HCT116 (cell line): Measurements from ENCODE around the gene XPOT. TPM values are rescaled to one million over a fixed set of nuclear protein-coding genes. Genes with fewer than 3 reads are reported as not detected.

ENCODE experiments used
- ATAC-seq: fragments of 200-7000 bp; cut with Tn5 transposase; 2 replicates; pipeline ENCODE4 v1.9.1; 2020; ENCODE audit warnings: mild to moderate bottlenecking, moderate library complexity
- BruUV-seq: library from RNA; stranded (reverse); fragments of 400-500 nt; replicated peaks from 2 replicates; lab custom pipeline; 2021; lab: Mats Ljungman, UMichigan
- CTCF ChIA-PET: fragments of 300-600 bp; sonication (Branson Sonifier 250); formaldehyde crosslinking; loops from one replicate; lab custom pipeline; 2021; ENCODE audit warnings: antibody characterized with exemption; lab: Charles Lee
- POLR2A ChIA-PET: fragments of 300-600, 350-600 bp; sonication (Branson Sonifier 250); formaldehyde crosslinking; loops from one replicate; lab custom pipeline; 2021; ENCODE audit warnings: antibody characterized with exemption; lab: Charles Lee
- RAD21 ChIA-PET, 2 experiments: fragments of 300-600 bp; sonication (Branson Sonifier 250); formaldehyde crosslinking; loops; one replicate each; lab custom pipeline; 2023; ENCODE audit warnings: low total read pairs in 2 of 2; ENCODE audit not compliant: uncharacterized antibody in 2 of 2, unreplicated experiment in 2 of 2, low non-redundant PET in 1 of 2; lab: Charles Lee
- DNase-seq: peaks from one replicate; pipeline ENCODE4 v3.0.0-alpha.2; 2010; ENCODE audit warnings: low read depth, low spot score
- H2AFZ ChIP-seq: fragments of 200-600 bp; shearing (Covaris generic), sonication (generic); 2 replicates; pipeline ENCODE4 v1.6.1; 2017; ENCODE audit warnings: low read depth, mixed run types, mixed read lengths, antibody characterized with exemption, low read length; ENCODE audit not compliant: poor library complexity, severe bottlenecking
- H3K27ac ChIP-seq: 2 replicates; pipeline ENCODE4 v1.5.1; 2012; ENCODE audit warnings: low read depth, low read length
- H3K27me3 ChIP-seq: fragments of 200-600 bp; sonication (generic); 2 replicates; pipeline ENCODE4 v1.6.1; 2016; ENCODE audit warnings: mixed run types, low read length, mixed read lengths; ENCODE audit not compliant: insufficient read depth
- H3K36me3 ChIP-seq, 2 experiments: fragments of 200-500 bp in 1 of 2; fragments of 200-600 bp in 1 of 2; sonication (Bioruptor generic) in 1 of 2; sonication (generic) in 1 of 2; 2 replicates each; pipeline versions ENCODE4 v1.5.1 to v1.6.1; 2014 to 2016; ENCODE audit warnings: low read length in 2 of 2, inconsistent platforms in 1 of 2, mixed read lengths in 1 of 2, mixed run types in 1 of 2; ENCODE audit not compliant: insufficient read depth in 2 of 2, control insufficient read depth in 1 of 2
- H3K4me1 ChIP-seq, 2 experiments: fragments of 200-600 bp in 1 of 2; sonication (generic) in 1 of 2; 2 replicates each; pipeline versions ENCODE4 v1.5.1 to v1.6.1; 2012 to 2017; ENCODE audit warnings: low read length in 2 of 2, inconsistent platforms in 1 of 2, mild to moderate bottlenecking in 1 of 2, mixed read lengths in 1 of 2, mixed run types in 1 of 2, moderate library complexity in 1 of 2; ENCODE audit not compliant: insufficient read depth in 2 of 2, control insufficient read depth in 1 of 2
- H3K4me2 ChIP-seq: fragments of 200-600 bp; sonication (generic); 2 replicates; pipeline ENCODE4 v1.6.1; 2017; ENCODE audit warnings: mixed run types, low read length, mixed read lengths
- H3K4me3 ChIP-seq, 2 experiments: fragments of 200-600 bp in 1 of 2; sonication (generic) in 1 of 2; replicated peaks in 1 of 2; 2 replicates each; pipeline ENCODE4 v1.5.1; 2011 to 2016; ENCODE audit warnings: low read length in 2 of 2, control low read depth in 1 of 2, low read depth in 1 of 2, mild to moderate bottlenecking in 1 of 2, mixed read lengths in 1 of 2, mixed run types in 1 of 2
- H3K79me2 ChIP-seq: fragments of 200-600 bp; sonication (generic); 2 replicates; pipeline ENCODE4 v1.6.1; 2017; ENCODE audit warnings: mild to moderate bottlenecking, mixed run types, low read length, moderate library complexity, mixed read lengths; ENCODE audit not compliant: insufficient read depth
- H3K9ac ChIP-seq: fragments of 200-600 bp; sonication (generic); 2 replicates; pipeline ENCODE4 v1.6.1; 2016; ENCODE audit warnings: low read length, mixed read lengths
- H3K9me2 ChIP-seq: fragments of 200-600 bp; sonication (generic), shearing (Covaris generic); 2 replicates; pipeline ENCODE4 v1.6.1; 2017; ENCODE audit warnings: mixed run types, mild to moderate bottlenecking, moderate library complexity; ENCODE audit not compliant: insufficient read depth
- H3K9me3 ChIP-seq, 2 experiments: fragments of 200-500 bp in 1 of 2; fragments of 200-600 bp in 1 of 2; sonication (Bioruptor generic) in 1 of 2; sonication (generic) in 1 of 2; 2 replicates each; pipeline ENCODE4 v1.6.1; 2014 to 2017; ENCODE audit warnings: low read length in 2 of 2, mixed read lengths in 2 of 2, inconsistent platforms in 1 of 2, low read depth in 1 of 2, mild to moderate bottlenecking in 1 of 2, mixed run types in 1 of 2, moderate library complexity in 1 of 2; ENCODE audit not compliant: control insufficient read depth in 1 of 2, insufficient read depth in 1 of 2
- H4K20me1 ChIP-seq: fragments of 200-600 bp; sonication (generic), shearing (Covaris generic); 2 replicates; pipeline ENCODE4 v1.6.1; 2017; ENCODE audit warnings: mixed run types, mild to moderate bottlenecking, moderate library complexity; ENCODE audit not compliant: insufficient read depth
- CBX3 ChIP-seq: IDR thresholded peaks from 2 replicates; pipeline ENCODE4 v1.6.1; 2012; ENCODE audit warnings: low read depth
- CEBPB ChIP-seq: IDR thresholded peaks from 2 replicates; pipeline ENCODE4 v1.6.1; 2012; ENCODE audit warnings: low read depth
- EGR1 ChIP-seq: IDR thresholded peaks from 2 replicates; pipeline ENCODE4 v1.6.1; 2012; ENCODE audit warnings: low read depth
- ELF1 ChIP-seq: IDR thresholded peaks from 2 replicates; pipeline ENCODE4 v1.6.1; 2012; ENCODE audit warnings: low read depth, borderline replicate concordance
- EZH2 ChIP-seq: fragments of 200-600 bp; sonication (generic); IDR thresholded peaks from 2 replicates; pipeline ENCODE4 v1.6.1; 2017; ENCODE audit warnings: antibody characterized with exemption, mixed run types
- EZH2phosphoT487 ChIP-seq: fragments of 200-600 bp; IDR thresholded peaks from 2 replicates; pipeline ENCODE4 v1.6.1; 2018; ENCODE audit warnings: antibody characterized with exemption, borderline replicate concordance
- MAX ChIP-seq: IDR thresholded peaks from 2 replicates; pipeline ENCODE4 v1.6.1; 2012
- POLR2A ChIP-seq: IDR thresholded peaks from 2 replicates; pipeline ENCODE4 v1.7.0; 2011; ENCODE audit warnings: borderline replicate concordance; ENCODE audit not compliant: insufficient read depth, insufficient read length; ENCODE audit errors: extremely low read depth
- POLR2AphosphoS5 ChIP-seq: IDR thresholded peaks from 2 replicates; pipeline ENCODE4 v1.6.1; 2011; ENCODE audit warnings: mild to moderate bottlenecking, low read depth, low read length, moderate library complexity
- RAD21 ChIP-seq: IDR thresholded peaks from 2 replicates; pipeline ENCODE4 v1.6.1; 2012; ENCODE audit warnings: low read depth, mild to moderate bottlenecking
- SIN3A ChIP-seq: IDR thresholded peaks from 2 replicates; pipeline ENCODE4 v1.6.1; 2012; ENCODE audit warnings: low read depth
- YY1 ChIP-seq: IDR thresholded peaks from 2 replicates; pipeline ENCODE4 v1.6.1; 2011; ENCODE audit warnings: low read length, low read depth, moderate library complexity, mild to moderate bottlenecking; ENCODE audit not compliant: insufficient replicate concordance; ENCODE audit errors: extremely low read depth
- ZBTB33 ChIP-seq: IDR thresholded peaks from 2 replicates; pipeline ENCODE4 v1.6.1; 2011; ENCODE audit warnings: mild to moderate bottlenecking, low read length, moderate library complexity; ENCODE audit not compliant: insufficient replicate concordance; ENCODE audit errors: extremely low read depth
- ZFX ChIP-seq: fragments of 450-650 bp; IDR thresholded peaks from 2 replicates; pipeline ENCODE4 v1.6.1; 2017
- intact Hi-C: fragments of 100-400 bp; cut with micrococcal nuclease; formaldehyde crosslinking; loops from 2 replicates; pipeline ENCODE4 v1.10.0; 2022
- total RNA-seq: library from RNA; stranded (reverse); gene quantifications from one replicate; pipeline ENCODE4 v1.2.1, GENCODE V29; 2021; ENCODE audit not compliant: unreplicated experiment
- TF ChIP-seq, protein P1 (sequence below): IDR thresholded peaks from 2 replicates; pipeline ENCODE4 v1.6.1; 2012

The XPOT gene
- total RNA-seq, 1 experiment from 2014 or later, result 120 TPM

GRCh38 chr12:64497903-64498302 lies 93.7 kb downstream of the XPOT start:
- ATAC-seq, result no peak
- Histone ChIP-seq H3K27me3 (no peaks in the 10 kb centered on the region), H3K36me3 (peaks cover 40 to 41% of the 10 kb centered on the region in 2 experiments), H3K4me1 (no peaks in the 10 kb centered on the region), H3K4me2 (no peak overlapping the region), H4K20me1 (no peaks in the 10 kb centered on the region; the same call in 1 of the 2 replicates), H3K9ac (no peak overlapping the region), H3K79me2 (no peaks in the 10 kb centered on the region), H2AFZ (no peak overlapping the region), H3K4me3 (no peak overlapping the region), H3K9me2 (no peaks in the 10 kb centered on the region), H3K27ac (no peak overlapping the region), H3K9me3 (no peaks in the 10 kb centered on the region)
- intact Hi-C loops, result no loop called here
- TF ChIP-seq CEBPB, result no peak
- TF ChIP-seq POLR2AphosphoS5, result no peak
- no peak for TF ChIP-seq RAD21
- no peak for TF ChIP-seq ELF1
- no peak for TF ChIP-seq MAX
- no peak for TF ChIP-seq CBX3
- TF ChIP-seq EZH2phosphoT487, result no peak
- TF ChIP-seq SIN3A, result no peak
- TF ChIP-seq EGR1, result no peak
- no peak for TF ChIP-seq ZBTB33
- no peak for TF ChIP-seq EZH2
- TF ChIP-seq POLR2A, result no peak
- no peak for TF ChIP-seq YY1
- TF ChIP-seq, protein P1, sequence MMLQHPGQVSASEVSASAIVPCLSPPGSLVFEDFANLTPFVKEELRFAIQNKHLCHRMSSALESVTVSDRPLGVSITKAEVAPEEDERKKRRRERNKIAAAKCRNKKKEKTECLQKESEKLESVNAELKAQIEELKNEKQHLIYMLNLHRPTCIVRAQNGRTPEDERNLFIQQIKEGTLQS, result no peak
- no peak for TF ChIP-seq ZFX
- CTCF ChIA-PET, result no interaction called here
- POLR2A ChIA-PET, result interaction anchor here (0.6 kb wide), 1 partner anchor 62 kb away, joined by 3 read pairs; no protein-coding TSS in a partner anchor
- RAD21 ChIA-PET, result no interaction called here
- DNase-seq, result no peak
- no TSS peak for BruUV-seq
